HepG2 (cell line): ENCODE results near the gene FNBP1L.

Experiments
- CTCF ChIP-seq: sonication (generic); formaldehyde crosslinking; IDR thresholded peaks from 2 replicates; pipeline ENCODE4 v1.5.0; 2020; ENCODE audit warnings: mild to moderate bottlenecking, missing genetic modification reagents, moderate library complexity
- GPBP1L1 ChIP-seq: sonication (generic); formaldehyde crosslinking; IDR thresholded peaks from 2 replicates; pipeline ENCODE4 v1.5.0; 2020; ENCODE audit warnings: mild to moderate bottlenecking, missing genetic modification reagents
- HBP1 ChIP-seq: IDR thresholded peaks from 2 replicates; pipeline ENCODE4 v1.6.1; 2016; ENCODE audit warnings: low read depth, control low read depth
- JUN ChIP-seq: sonication (generic); formaldehyde crosslinking; IDR thresholded peaks from 2 replicates; pipeline ENCODE4 v1.4.0; 2020; ENCODE audit warnings: mild to moderate bottlenecking, missing genetic modification reagents
- MXI1 ChIP-seq: IDR thresholded peaks from 3 replicates; pipeline ENCODE4 v1.6.1; 2012; ENCODE audit warnings: low read depth, low read length, inconsistent platforms, borderline replicate concordance
- MYC ChIP-seq: sonication (generic); formaldehyde crosslinking; IDR thresholded peaks from 2 replicates; pipeline ENCODE4 v1.9.0; 2021; ENCODE audit warnings: missing genetic modification reagents, borderline replicate concordance
- SRSF9 ChIP-seq: fragments of 200-400 bp; formaldehyde crosslinking; IDR thresholded peaks from 2 replicates; pipeline ENCODE4 v1.6.1; 2018; ENCODE audit warnings: borderline replicate concordance, mild to moderate bottlenecking, low read depth, low read length; ENCODE audit not compliant: insufficient read depth, poor library complexity, severe bottlenecking
- TAF15 ChIP-seq: fragments of 200-400 bp; formaldehyde crosslinking; IDR thresholded peaks from one replicate; pipeline ENCODE4 v1.6.1; 2018; ENCODE audit warnings: mild to moderate bottlenecking, low read depth, low read length; ENCODE audit not compliant: poor library complexity, severe bottlenecking
- TCF7L2 ChIP-seq: IDR thresholded peaks from 2 replicates; pipeline ENCODE4 v1.6.1; 2011; ENCODE audit warnings: mild to moderate bottlenecking, low read depth, low read length, moderate library complexity
- ZFP36L1 ChIP-seq: sonication (generic); formaldehyde crosslinking; IDR thresholded peaks from 2 replicates; pipeline ENCODE4 v1.8.0; 2022; ENCODE audit warnings: mild to moderate bottlenecking, missing genetic modification reagents, moderate library complexity
- ZFX ChIP-seq: sonication (generic); formaldehyde crosslinking; IDR thresholded peaks from 2 replicates; pipeline ENCODE4 v1.4.0; 2020; ENCODE audit warnings: mild to moderate bottlenecking, low read depth, missing genetic modification reagents, moderate library complexity
- ZNF281 ChIP-seq: sonication (generic); formaldehyde crosslinking; IDR thresholded peaks from 2 replicates; pipeline ENCODE4 v1.4.0; 2020; ENCODE audit warnings: missing genetic modification reagents, borderline replicate concordance
- ZNF883 ChIP-seq: sonication (generic); formaldehyde crosslinking; IDR thresholded peaks from 2 replicates; pipeline ENCODE4 v1.5.1; 2020; ENCODE audit warnings: mild to moderate bottlenecking, missing genetic modification reagents; ENCODE audit errors: not compliant biosample characterization

GRCh38 chr1:93549811-93550210 is 101.9 kb downstream of the FNBP1L start:
- TF ChIP-seq ZNF883 (CRISPR knock-in tag) (no peak), CTCF (CRISPR knock-in tag) (no peak), SRSF9 (no peak), JUN (CRISPR knock-in tag) (no peak), MXI1 (no peak), ZFP36L1 (CRISPR knock-in tag) (no peak), GPBP1L1 (CRISPR knock-in tag) (no peak), ZNF281 (CRISPR knock-in tag) (no peak), HBP1 (CRISPR knock-in tag) (no peak), TAF15 (no peak), TCF7L2 (no peak), MYC (CRISPR knock-in tag) (no peak), ZFX (no peak)
